GM08714 (cell line): Measurements from ENCODE around the gene PTPN21.

Experiments
- H3K4me3 ChIP-seq: fragments of 200-500 bp; sonication (Bioruptor generic); 2 replicates; pipeline ENCODE4 v1.5.1; 2014; ENCODE audit warnings: mild to moderate bottlenecking, low read length, inconsistent platforms
- ZNF274 ChIP-seq: IDR thresholded peaks from 2 replicates; pipeline ENCODE4 v1.6.1; 2012; ENCODE audit warnings: mild to moderate bottlenecking, low read depth, low read length

Gene PTPN21

DNA sequence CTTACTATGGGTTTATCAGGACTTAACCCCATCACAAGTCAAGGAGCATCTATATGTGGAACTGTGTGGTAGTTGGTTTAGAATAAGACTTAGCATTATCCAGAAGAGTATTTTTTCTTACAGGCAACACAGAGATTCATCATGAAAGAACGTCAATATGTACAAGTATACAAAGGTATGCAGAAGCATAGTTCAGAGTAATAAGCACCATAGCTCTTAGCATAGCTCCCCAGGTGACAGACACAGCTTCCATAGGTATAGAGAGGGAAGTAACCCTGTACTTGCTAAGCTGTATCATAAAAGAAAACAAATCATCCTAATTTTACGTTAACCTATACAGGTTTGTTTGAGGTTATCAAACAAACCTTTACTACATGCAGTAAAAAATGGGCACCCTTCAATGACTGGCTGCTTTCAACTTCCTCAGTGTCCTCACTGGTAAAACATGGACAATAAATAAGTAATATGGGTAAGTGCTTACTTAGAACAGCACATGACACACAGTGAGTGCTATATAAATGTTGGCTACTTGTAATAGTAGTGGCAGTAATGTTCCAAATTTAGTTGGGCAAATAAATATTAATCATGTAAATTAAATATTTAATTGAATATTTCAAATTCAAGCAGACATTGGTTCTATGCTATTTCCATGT is 50.9 kb downstream of the PTPN21 start:
- H3K4me3 ChIP-seq, result no peak overlapping the region
- no peak for TF ChIP-seq ZNF274

DNA sequence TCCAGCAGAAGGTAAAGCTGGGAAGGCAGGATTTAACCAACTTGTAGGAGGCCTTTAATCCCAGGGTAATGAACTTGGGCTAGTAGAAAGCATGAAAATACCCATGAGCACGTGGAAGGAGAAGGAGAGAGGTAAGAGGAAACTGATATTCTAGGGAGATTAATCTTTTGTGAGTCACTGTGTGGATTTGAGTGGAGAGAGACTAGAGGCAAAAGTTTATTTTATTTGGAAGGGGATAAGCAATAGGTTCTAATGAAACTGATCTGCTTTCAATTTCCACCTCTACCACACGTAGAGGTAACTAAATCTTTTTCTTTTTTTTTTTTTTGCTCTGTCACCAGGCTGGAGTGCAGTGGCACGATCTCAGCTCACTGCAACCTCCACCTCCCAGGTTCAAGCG is 52.1 kb downstream of the PTPN21 start:
- TF ChIP-seq ZNF274, result no peak
- no peak overlapping the region for H3K4me3 ChIP-seq

DNA sequence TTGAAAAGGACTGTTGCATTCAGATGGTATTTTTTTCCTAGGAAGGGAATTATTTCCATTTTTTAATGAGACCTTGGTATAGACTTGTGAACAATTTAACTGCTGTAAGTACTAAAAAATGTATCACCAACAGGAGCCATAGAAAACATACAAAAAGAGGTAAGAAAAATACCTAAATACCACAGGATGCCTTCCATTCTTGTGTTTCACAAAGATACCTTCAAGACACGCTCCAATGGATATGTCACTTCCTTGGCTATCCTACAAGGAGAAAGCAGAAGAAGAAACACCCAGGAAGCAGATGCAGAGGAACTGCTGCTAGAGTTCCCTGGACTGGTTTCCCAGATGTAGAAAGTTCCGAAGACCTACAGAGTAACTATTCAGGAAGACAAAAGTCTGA is 54.2 kb downstream of the PTPN21 start:
- no peak overlapping the region for H3K4me3 ChIP-seq
- no peak for TF ChIP-seq ZNF274

DNA sequence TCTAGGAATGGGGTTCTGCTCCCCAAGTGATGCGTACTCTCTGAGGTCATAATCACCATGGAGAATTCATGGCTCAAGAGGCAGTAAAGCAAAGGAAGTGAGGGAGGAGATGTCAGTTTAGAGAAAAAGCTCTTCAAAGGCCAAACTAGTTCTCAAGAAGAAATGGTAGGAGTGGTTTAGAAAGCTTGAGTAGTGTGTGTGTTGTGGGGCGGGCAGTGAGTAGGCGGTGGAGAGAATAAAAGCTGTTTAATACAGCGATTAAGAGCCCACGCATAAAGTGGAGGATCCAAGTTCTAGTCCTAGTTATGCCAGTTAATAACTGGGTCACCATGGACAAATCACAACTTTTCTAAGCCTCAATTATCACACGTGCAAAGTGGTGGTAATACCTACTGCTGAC is 55.6 kb downstream of the PTPN21 start:
- no peak overlapping the region for H3K4me3 ChIP-seq
- TF ChIP-seq ZNF274, result no peak

DNA sequence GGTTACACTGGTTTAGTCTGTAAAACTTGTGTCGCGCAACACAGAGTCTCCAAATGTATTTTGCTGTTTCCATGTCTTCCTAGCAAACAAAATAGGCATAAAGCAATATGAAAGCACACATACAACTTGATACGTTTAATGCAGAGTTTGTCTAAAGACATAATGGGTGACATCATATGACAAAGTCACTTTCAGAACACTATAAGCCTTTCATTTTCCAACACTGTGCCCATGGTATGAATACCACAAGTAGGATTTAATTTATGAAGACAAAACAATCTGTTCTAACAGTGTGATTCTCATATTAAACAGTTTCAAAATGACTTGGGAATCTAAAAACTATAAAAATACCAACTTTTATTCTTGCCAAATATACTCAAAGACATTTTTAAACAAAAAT is 58.4 kb downstream of the PTPN21 start:
- no peak overlapping the region for H3K4me3 ChIP-seq
- TF ChIP-seq ZNF274, result no peak

DNA sequence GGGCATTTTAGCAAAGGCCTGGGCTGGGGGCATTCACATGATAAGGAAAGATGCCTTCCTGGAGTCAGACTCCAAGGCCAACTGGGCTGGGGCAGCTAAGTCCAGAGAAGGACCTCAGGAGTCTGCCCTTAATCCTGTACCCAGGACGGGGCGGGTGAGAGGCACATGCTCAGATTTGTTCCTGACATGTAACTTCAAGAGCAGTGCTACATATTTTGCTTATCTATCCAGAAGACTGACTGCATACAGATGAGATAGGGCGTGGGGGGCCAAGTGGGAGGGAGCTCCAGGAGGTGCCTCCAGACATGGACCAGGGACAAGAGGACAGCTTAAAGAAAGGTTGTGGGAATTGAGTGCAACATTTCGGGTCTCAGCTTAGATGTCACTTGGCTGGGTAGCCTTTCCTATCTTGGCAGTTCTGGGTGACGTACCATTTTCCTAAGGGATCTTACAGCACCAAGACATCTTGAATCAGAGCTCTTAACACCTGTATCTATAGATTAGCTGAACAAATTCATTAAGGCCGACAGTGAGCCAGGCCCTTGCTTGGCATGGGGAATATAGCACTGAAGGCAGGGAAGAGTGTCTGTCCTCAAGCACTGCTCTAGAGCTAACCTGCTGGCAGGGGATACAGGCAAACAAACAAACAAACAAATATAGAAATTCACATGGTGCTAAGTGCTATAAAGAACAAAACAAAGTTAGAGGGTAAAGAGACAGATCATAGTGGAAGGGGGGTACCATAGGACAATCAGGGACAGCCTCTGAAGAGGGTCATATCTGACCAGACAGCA is 61.2 kb downstream of the PTPN21 start:
- H3K4me3 ChIP-seq, result no peak overlapping the region
- TF ChIP-seq ZNF274, result no peak

DNA sequence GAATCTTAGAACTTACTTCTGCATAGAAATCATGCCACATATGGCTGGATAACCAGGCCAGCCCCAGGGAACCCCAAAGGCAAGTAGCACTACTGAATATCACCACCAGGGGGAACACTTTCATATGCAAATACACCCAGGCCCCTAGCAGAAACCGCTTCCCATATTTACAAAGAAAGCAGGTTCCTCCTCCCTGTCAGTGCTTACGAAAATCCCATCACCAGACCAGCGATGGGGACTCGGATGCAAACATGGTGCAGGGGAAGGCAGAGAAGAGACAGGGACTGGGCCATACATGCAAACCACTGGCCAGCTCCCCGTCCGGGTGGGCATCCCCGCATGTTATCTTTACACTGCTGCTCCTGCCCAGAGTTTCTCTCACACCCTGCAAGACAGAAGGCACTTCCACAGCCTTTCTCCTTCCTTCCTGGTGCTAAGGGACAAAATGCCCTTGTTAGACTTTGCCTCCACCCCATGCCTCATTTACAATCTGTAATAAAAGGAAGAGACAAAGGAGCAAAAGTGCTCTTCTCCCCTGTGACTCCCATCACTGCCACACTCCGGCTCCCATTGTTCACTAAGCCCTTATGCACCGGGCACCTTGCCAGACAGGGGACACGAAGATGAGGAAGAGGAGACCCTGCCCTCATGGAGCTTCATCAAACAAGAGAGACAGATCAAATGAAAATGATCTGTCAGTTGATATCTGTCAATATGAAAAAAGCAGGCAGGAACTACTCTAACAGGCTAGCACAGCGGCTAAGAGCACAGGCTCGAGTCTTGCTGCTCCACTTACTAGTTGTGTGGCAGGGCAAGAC is 62.3 kb downstream of the PTPN21 start:
- H3K4me3 ChIP-seq, result no peak overlapping the region

DNA sequence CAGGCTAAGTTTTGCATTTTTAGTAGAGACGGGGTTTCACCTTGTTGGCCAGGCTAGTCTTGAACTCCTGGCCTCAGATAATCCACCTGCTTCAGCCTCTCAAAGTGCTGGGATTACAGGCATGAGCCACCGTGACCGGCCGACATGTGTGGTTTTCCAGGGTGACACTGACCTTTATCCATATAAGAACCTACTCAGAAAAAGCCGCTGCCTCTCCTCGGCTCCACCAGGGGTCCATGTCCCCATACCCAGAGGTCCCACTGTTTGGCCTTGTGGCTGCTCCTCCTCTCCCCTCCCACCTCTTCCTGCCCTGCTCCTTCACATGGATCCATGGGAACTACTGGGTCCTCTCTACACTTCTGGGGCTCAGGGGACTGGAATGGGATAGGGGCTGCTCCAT is 64.6 kb downstream of the PTPN21 start:
- no peak overlapping the region for H3K4me3 ChIP-seq
- TF ChIP-seq ZNF274, result no peak

More for the DNA sequence above, 62.3 kb downstream of the PTPN21 start:
- no peak for TF ChIP-seq ZNF274

DNA sequence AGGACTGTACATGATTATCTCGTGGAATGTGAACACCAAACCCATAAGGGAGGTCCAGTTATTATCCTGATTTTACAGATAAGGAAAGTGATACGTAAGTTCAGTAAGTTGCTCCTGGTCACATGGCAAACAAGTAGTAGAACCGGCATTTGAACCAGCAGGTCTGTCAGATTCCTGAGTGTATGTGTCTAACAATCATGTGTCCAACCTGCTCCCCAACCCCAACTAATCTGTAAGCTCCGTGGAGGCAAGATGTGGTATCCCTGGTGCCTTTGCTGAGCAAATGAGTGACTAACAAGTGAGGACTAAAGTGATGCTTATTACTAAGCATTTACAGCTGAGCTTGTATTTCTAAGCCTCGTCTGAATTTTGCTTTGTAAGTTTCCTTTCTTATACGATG is 65.9 kb downstream of the PTPN21 start:
- no peak for TF ChIP-seq ZNF274
- no peak overlapping the region for H3K4me3 ChIP-seq

DNA sequence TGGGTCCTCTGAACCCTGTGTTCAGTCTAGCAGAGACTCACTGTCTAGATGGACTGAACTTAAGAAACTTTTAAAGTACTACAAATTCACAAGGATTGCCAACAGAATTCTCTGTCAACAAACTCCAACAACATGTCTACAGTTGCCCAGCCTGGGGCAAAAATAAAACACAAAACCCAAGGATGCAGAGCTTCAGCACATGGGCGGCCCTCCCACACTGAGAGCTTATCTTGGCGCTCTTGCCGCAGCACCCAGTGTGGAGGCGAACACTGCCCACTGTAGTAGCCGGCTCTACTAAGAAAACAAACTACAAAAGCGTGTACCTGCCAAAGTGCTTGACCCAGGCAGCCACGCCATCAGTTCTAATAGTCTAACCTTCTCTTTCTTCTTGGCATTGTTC is 66.7 kb downstream of the PTPN21 start:
- H3K4me3 ChIP-seq, result no peak overlapping the region
- TF ChIP-seq ZNF274, result no peak

DNA sequence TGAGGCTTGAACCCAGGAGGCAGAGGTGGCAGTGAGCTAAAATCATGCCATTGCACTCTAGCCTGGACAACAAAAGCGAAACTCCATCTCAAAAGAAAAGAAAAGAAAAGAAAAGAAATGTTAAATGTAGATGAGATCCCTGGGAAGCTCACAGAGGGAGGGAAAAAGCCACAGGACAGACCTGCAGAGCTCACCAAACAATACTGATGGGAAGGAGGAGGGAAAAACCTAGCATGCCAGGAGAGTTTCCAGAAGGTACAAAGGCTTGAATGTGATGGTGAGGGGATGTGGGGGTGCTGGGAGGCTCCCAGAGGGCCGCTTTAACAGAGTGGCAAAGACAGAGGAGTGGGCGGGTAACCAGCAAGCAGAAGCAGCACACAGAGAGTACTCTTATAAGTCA is 72.3 kb downstream of the PTPN21 start:
- TF ChIP-seq ZNF274, result no peak
- H3K4me3 ChIP-seq, result no peak overlapping the region

DNA sequence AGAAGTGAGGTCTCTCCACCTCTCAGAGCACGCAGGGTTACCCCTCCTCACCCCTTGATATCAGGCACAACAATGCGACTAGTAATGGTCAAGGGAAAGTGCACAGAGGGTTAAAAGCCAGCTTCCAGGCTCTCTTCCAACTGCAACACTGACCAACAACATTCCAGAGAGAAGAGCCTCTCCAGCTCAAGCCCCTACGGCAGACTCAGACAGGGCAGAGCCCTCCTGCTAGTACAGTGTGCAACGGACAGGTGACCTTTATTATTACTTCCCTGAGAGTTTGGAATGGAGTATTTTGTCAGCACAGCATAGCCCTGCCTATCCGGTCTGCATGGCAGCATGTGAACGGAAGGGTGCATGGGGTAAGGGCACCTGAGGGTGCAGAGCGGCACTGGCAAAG is 73.0 kb downstream of the PTPN21 start:
- TF ChIP-seq ZNF274, result no peak
- no peak overlapping the region for H3K4me3 ChIP-seq

DNA sequence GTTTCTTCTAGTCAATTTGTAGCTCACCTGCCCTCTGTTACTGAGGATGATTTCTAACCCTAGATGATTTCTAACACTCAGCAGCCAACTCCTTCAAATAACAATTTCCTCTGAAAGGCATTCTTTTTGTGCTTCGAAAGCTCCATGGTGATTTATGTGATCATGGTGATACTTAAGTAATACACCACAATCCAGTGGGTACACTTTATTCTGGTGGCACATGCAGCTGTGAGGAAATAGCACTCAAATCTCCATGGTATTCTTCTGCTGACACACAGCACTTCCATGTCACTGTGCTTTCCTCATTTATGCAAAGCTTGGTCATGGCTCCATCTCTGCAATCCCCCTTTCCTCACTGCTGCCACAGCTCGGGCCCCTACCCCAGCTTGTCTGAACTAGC is 73.7 kb downstream of the PTPN21 start:
- no peak for TF ChIP-seq ZNF274
- no peak overlapping the region for H3K4me3 ChIP-seq

DNA sequence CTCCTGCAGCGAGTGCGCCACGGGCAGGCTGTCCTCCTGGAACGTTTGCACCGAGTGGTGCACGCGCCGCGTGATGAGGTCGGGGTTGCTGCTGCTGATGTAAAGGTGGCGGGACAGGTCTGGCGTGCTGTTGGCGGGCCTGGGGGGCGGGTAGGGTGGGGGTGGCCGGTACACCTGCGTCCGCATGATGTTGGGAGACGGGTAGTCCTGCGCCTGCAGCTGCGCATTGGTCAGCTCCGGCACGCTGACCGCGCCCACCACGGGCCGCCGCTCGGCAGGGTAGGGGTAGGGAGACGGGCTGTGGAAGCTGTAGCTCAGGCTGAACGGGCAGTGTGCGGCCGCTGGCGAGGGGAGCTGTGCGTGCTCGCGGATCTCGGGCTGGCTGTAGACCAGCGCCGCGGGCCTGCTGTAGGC is 75.2 kb downstream of the PTPN21 start:
- no peak overlapping the region for H3K4me3 ChIP-seq
- no peak for TF ChIP-seq ZNF274

DNA sequence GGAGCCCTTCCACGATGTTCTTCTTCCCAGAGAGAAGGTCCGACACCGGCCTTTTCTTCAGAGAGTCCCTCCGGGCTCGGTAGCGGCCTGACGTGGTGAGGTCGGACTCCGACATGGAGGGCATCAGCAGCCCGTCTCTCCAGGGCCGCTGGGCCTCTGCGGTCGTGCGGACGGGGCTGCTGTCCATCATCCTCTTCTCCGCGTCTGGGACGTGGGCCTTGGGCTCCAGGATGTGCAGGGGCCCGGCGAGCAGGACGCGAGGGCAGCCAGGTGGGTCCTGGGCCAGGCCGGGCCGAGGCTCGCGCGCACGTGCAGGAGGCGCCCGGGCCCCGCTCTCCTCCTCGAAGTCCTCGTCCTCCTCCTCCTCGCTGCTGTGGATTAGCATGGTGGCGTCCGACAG is 75.9 kb downstream of the PTPN21 start:
- no peak overlapping the region for H3K4me3 ChIP-seq
- TF ChIP-seq ZNF274, result no peak
